Endothelial cell of umbilical vein (primary cell): ENCODE data around the gene MB21D2.

Source experiments
- CTCF ChIP-seq, 2 donors: IDR thresholded peaks; 1 replicate in 1 of 2; 2 replicates in 1 of 2; pipeline ENCODE4 v1.5.1; 2011; ENCODE audit warnings: low read length in 2 of 2, mild to moderate bottlenecking in 2 of 2, moderate library complexity in 2 of 2, control low read depth in 1 of 2, inconsistent platforms in 1 of 2, low read depth in 1 of 2; ENCODE audit not compliant: insufficient read depth in 1 of 2; ENCODE audit errors: extremely low read depth in 1 of 2
- EZH2 ChIP-seq: IDR thresholded peaks from 2 replicates; pipeline ENCODE4 v1.6.1; 2012; ENCODE audit warnings: borderline replicate concordance, low read depth, mild to moderate bottlenecking, moderate library complexity, low read length, inconsistent platforms; ENCODE audit not compliant: severe bottlenecking
- MAX ChIP-seq: IDR thresholded peaks from 2 replicates; pipeline ENCODE4 v1.6.1; 2011; ENCODE audit not compliant: insufficient read depth, insufficient read length
- POLR2AphosphoS5 ChIP-seq: IDR thresholded peaks from 2 replicates; pipeline ENCODE4 v1.6.1; 2012; ENCODE audit warnings: low read depth, mild to moderate bottlenecking, control low read depth, low read length, moderate library complexity; ENCODE audit not compliant: insufficient read depth

- TF ChIP-seq CTCF (IDR thresholded peaks at IDR 0.05; ENCODE audit: extremely low read depth in 1 of 2, insufficient read depth in 1 of 2, low read depth in 1 of 2, low read length in 2 of 2) (no peak), POLR2AphosphoS5 (no peak), EZH2 (no peak), MAX (no peak)
Measured at GRCh38 chr3:192880313-192880712, 37.3 kb downstream of the MB21D2 start.
